ENCODE measurements around the gene FRMD4A.
A peak's percentile ranks its signal among the peaks of the same experiment; 100 is the strongest.
"Not testable (repeated sequence)": the region's sequence is repeated elsewhere in the genome, so short reads cannot be mapped to it uniquely, and the experiment has no call there.

The FRMD4A gene

DNA sequence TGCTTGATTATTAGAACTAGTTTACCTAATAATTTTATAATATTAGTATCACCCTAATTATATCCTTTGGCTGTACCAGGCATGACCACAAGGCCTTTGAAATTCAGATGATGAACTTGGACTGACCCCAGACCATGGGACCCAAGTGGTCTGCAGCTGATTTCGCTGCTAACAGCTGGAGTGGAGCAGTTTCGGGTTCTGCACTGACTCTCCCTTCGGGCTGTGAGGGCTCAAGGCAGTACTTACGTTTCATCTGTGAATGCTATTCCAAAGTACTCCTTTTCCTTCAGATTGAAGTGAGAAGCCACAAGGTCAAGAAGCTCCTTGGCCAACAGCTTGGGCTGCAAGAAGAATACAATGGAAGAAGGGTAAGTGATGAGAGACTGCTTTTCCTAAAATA lies 520.2 kb downstream of the FRMD4A start:
- no peak for DNase-seq (ENCODE audit: low spot score)

- DNase-seq (ENCODE audit: low spot score): no peak
These were observed 521.3 kb downstream of the FRMD4A start for GRCh38 chr10:13809427-13809826.

GRCh38 chr10:13808556-13809391 lies 522.0 kb downstream of the FRMD4A start:
- peak; percentile 69 for DNase-seq (ENCODE audit: low spot score)

DNA sequence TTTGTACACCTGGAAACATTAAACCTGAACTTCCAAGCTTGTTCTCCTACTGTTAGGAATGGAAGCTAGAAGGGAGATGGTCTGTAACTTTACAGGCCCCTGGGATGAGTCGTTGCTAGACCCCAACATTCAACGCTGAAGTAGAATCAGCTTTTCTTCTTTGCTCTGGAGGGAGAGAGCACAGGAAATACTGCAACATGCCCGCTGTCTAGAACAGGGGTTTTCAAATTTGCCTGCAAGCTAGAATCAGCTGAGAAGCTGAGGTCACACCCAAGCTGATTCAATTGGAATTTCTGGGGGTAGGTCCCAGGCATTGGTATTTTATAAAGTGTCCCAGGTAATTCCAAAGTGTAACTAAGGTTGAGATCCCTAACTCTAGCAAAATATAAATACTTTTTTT lies 524.3 kb downstream of the FRMD4A start:
- no peak for DNase-seq (ENCODE audit: low spot score)

- peak; percentile 31 for DNase-seq (ENCODE audit: low spot score)
These were observed 526.9 kb downstream of the FRMD4A start for GRCh38 chr10:13803566-13804554.

DNA sequence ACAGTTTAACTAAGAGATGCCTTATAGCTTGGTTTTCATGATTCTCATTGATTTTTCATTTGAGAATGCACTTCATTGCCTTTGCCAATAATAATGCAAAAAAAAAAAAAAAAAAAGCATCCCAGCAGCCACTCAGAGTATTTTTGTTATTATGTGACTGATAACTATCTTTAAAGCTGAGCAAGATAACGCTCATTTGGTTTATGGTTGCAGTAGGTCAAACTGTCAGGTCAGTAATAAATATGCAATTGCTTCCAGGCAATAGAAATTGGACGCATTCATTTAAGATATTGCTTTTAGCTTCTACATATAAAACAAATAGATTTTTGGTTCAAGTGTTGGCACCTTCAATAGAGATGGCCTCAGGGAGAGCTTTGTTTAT lies 528.8 kb downstream of the FRMD4A start:
- DNase-seq (ENCODE audit: low spot score): no peak

- no peak for DNase-seq (ENCODE audit: low spot score)
These were observed 529.4 kb downstream of the FRMD4A start for GRCh38 chr10:13801156-13801906.

GRCh38 chr10:13797164-13797563 lies 533.6 kb downstream of the FRMD4A start:
- DNase-seq (ENCODE audit: low spot score): no peak

GRCh38 chr10:13795653-13796555 lies 534.8 kb downstream of the FRMD4A start:
- no peak for DNase-seq (ENCODE audit: low spot score)

GRCh38 chr10:13794992-13795612 lies 535.6 kb downstream of the FRMD4A start:
- no peak for DNase-seq (ENCODE audit: low spot score)

DNA sequence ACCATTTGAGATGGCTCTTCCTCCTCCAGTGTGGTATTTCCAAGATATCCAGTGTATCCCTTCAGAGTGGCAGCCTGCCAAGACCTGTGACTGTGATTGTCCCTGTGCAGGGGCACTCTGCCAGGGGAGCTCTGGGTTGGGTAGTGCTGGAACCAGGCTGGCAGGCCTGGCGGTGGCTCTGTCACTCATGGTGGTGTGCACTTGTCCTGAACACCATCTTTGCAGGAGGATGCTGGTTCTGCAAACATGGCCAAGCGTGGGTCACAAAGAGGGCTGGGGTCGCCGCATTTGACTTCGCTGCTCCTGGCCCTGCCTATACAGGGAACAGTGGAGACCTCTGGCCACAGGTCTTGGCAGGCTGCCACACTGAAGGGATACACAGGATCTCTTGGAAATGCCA lies 538.7 kb downstream of the FRMD4A start:
- DNase-seq (ENCODE audit: low spot score): no peak

DNA sequence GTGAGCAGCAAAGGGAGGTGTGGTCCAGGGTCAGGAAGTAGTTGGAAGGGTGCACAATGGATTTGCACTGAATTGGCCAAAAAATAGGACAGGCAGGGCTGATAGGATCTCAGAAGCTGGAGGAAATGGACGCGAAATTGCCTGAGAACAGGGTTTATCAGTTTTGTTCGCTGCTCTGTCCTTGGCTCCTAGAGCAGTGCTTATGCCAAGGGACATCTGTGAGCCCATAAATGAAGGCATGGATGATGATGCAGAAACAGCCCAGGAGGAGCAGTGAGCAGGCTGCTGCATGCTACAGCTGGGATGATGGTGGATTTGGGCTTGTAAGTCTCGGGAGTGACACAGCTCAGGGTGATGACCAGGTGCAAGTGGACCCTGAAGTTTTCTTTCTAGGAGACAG lies 539.2 kb downstream of the FRMD4A start:
- no peak for DNase-seq (ENCODE audit: low spot score)

- DNase-seq (ENCODE audit: low spot score): no peak
These were observed 540.5 kb downstream of the FRMD4A start for GRCh38 chr10:13790196-13790595.

GRCh38 chr10:13789448-13789829 lies 541.3 kb downstream of the FRMD4A start:
- DNase-seq (ENCODE audit: low spot score): no peak

DNA sequence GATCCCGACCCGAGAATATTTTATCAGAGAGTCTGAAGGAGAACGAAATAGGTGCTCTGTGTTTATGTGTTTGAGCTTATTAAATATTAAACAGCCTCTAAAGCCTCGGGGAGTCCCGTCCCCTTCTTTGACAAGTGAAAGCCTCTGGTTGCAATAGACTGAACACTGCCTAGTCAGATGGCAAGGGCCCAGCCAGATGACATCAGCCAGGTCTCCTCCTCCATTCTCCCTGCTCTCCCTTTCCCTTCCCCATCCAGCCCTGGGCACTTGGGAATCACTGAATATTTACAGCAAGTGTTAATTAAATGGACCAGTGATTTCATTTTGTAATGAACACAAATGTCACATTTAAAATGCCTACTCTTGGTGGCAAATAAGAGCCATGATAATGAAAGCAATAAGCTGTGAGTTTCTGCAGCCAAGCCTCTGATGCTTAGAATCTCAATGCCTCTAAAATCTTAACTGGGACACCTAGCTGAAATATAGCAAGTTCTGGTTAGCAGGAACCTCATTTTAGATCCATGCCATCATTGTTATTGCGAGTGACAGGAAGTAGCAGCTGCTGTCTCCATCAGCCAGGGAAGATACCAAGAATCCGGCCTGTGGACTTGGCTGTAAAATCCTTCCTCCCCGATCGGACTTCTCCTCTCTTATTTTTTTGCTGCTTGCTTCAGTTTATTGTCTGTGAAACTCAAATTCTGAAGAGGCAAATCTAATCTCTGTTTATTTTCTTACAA lies 541.8 kb downstream of the FRMD4A start:
- DNase-seq (ENCODE audit: low spot score): peak; percentile 59

GRCh38 chr10:13788320-13788600 lies 542.5 kb downstream of the FRMD4A start:
- DNase-seq (ENCODE audit: low spot score): no peak

DNA sequence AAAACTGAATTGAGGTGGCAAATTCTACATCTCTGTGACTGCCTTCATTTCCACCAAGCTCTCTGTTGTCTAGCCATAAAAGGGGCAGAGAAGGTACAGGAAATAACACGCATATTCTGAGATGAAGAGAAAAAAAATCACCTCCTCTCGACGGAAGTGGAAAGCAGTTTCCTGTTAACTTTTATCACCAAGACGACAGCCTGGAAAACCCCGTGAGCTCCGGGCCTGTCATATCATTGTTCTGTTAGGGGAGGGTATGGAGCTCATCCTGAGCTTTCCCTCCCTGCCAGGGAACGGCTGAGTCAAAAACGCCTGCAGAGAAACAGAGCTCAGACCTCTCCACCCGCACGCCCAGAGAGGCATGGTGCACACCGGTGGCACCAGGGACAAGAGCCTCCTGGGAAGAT lies 543.7 kb downstream of the FRMD4A start:
- peak; percentile 93 for DNase-seq (ENCODE audit: low spot score)

GRCh38 chr10:13784067-13784466 lies 546.7 kb downstream of the FRMD4A start:
- DNase-seq (ENCODE audit: low spot score): peak; percentile 68

- no peak for DNase-seq (ENCODE audit: low spot score)
These were observed 551.0 kb downstream of the FRMD4A start for GRCh38 chr10:13779748-13780147.

DNA sequence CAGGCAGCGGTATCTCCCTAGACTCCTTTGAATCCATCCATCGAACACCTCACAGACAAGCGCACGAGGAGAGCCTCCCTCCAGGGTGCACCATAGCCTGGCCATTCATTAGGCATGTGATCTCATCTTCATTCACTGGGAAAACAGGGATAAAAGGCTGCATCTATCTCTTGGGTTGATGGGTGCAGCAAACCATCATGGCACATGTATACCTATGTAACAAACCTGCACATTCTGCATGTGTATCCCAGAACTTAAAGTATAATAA lies 552.1 kb downstream of the FRMD4A start:
- DNase-seq (ENCODE audit: low spot score): not testable (repeated sequence)
